ENCODE results near the gene LRRC36. TPM values are rescaled to one million over a fixed set of nuclear protein-coding genes. Genes with fewer than 3 reads are reported as not detected.

Gene LRRC36
- total RNA-seq, 1 experiment from 2014 or later: not detected

GRCh38 chr16:67419502-67419901, 92.9 kb downstream of the LRRC36 start:
- Histone ChIP-seq H4K20me1 (ENCODE audit: insufficient read depth) (no peaks in the 10 kb centered on the region), H3K9ac (ENCODE audit: low read length) (no peak overlapping the region), H3K4me3 (replicated peaks in 1 of 2; ENCODE audit: low read depth in 1 of 2, low read length in 2 of 2) (no peak overlapping the region), H3K27ac (ENCODE audit: low read depth, low read length) (no peak overlapping the region), H3K36me3 (ENCODE audit: control insufficient read depth in 1 of 2, insufficient read depth in 2 of 2, low read length in 2 of 2) (no peaks in the 10 kb centered on the region), H3K4me1 (ENCODE audit: control insufficient read depth in 1 of 2, insufficient read depth in 2 of 2, low read length in 2 of 2) (peaks cover 10 to 19% of the 10 kb centered on the region in 2 experiments; a peak in 3 of 4 replicates), H3K79me2 (ENCODE audit: insufficient read depth, low read length) (no peaks in the 10 kb centered on the region), H2AFZ (ENCODE audit: low read depth, low read length, poor library complexity, severe bottlenecking) (no peak overlapping the region), H3K9me2 (ENCODE audit: insufficient read depth) (no peaks in the 10 kb centered on the region), H3K9me3 (ENCODE audit: control insufficient read depth in 1 of 2, insufficient read depth in 1 of 2, low read depth in 1 of 2, low read length in 2 of 2) (no peaks in the 10 kb centered on the region), H3K4me2 (ENCODE audit: low read length) (no peak overlapping the region), H3K27me3 (ENCODE audit: insufficient read depth, low read length) (no peaks in the 10 kb centered on the region)
- TF ChIP-seq YY1 (IDR thresholded peaks at IDR 0.05; ENCODE audit: extremely low read depth, insufficient replicate concordance, low read depth, low read length) (no peak), SP1 (IDR thresholded peaks at IDR 0.05; ENCODE audit: low read depth) (no peak), POLR2A (IDR thresholded peaks at IDR 0.05; ENCODE audit: borderline replicate concordance, extremely low read depth, insufficient read depth, insufficient read length) (no peak), MAX (IDR thresholded peaks at IDR 0.05) (no peak), CEBPB (IDR thresholded peaks at IDR 0.05; ENCODE audit: low read depth) (no peak), ELF1 (IDR thresholded peaks at IDR 0.05; ENCODE audit: borderline replicate concordance, low read depth) (no peak), ATF3 (IDR thresholded peaks at IDR 0.05) (no peak)
- TF ChIP-seq, protein P1, sequence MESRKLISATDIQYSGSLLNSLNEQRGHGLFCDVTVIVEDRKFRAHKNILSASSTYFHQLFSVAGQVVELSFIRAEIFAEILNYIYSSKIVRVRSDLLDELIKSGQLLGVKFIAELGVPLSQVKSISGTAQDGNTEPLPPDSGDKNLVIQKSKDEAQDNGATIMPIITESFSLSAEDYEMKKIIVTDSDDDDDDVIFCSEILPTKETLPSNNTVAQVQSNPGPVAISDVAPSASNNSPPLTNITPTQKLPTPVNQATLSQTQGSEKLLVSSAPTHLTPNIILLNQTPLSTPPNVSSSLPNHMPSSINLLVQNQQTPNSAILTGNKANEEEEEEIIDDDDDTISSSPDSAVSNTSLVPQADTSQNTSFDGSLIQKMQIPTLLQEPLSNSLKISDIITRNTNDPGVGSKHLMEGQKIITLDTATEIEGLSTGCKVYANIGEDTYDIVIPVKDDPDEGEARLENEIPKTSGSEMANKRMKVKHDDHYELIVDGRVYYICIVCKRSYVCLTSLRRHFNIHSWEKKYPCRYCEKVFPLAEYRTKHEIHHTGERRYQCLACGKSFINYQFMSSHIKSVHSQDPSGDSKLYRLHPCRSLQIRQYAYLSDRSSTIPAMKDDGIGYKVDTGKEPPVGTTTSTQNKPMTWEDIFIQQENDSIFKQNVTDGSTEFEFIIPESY (IDR thresholded peaks at IDR 0.05; ENCODE audit: extremely low read depth, insufficient replicate concordance, low read length): no peak
- ATAC-seq: no peak
- ChIA-PET POLR2A (no interaction called here), RAD21 (ENCODE audit: low non-redundant PET in 1 of 2, low total read pairs in 2 of 2, uncharacterized antibody in 2 of 2, unreplicated experiment in 2 of 2) (interaction anchor here in 1 of 2 experiments (0.5 kb wide), 1 partner anchor 47 kb away, joined by 4 read pairs; no protein-coding TSS in a partner anchor), CTCF (no interaction called here)
- DNase-seq (ENCODE audit: low read depth, low spot score): no peak
- no TSS peak for BruUV-seq (replicated peaks)
- intact Hi-C loops (cut with micrococcal nuclease): loop anchor here (5.0 kb wide), 1 partner anchor 172 kb away; the partner anchor contains the start of genes FHOD1 and SLC9A5
